A549 (cell line): ENCODE data around the gene GPR25. TPM values are rescaled to one million over a fixed set of nuclear protein-coding genes. Genes with fewer than 3 reads are reported as not detected.

Experiments used
- ATAC-seq, 2 experiments: fragments of 200-7000 bp in 1 of 2; fragments of >200 bp in 1 of 2; cut with Nextera tagmentation in 1 of 2; cut with Tn5 transposase in 1 of 2; 3 replicates each; pipeline versions ENCODE4 v1.8.0 to v1.9.1; 2018 to 2020; ENCODE audit warnings: mild to moderate bottlenecking in 1 of 2, moderate library complexity in 1 of 2
- CTCF ChIA-PET: fragments of 300-600 bp; sonication (Branson Sonifier 250); formaldehyde crosslinking; extraction: SDS; loops from one replicate; lab custom pipeline; 2021; ENCODE audit warnings: antibody characterized with exemption, inconsistent platforms; lab: Yijun Ruan, JAX
- POLR2A ChIA-PET: fragments of 350-600 bp; formaldehyde crosslinking; extraction: SDS; loops from one replicate; lab custom pipeline; 2021; ENCODE audit warnings: antibody characterized with exemption, inconsistent platforms; lab: Yijun Ruan, JAX
- DNase-seq, 2 experiments: peaks; one replicate each; pipeline versions ENCODE4 v3.0.0 to v3.0.0-alpha.2; 2011 to 2016; ENCODE audit warnings: low read depth in 1 of 2, low spot score in 1 of 2
- FAIRE-seq: peaks from 2 replicates; lab custom pipeline; 2011; peaks lifted over from hg19 to GRCh38; lab: Jason Lieb, UNC
- H3K27ac ChIP-seq, 2 experiments: fragments of >200 bp; sonication (Bioruptor Twin); formaldehyde crosslinking; 3 replicates each; pipeline ENCODE4 v1.5.1; 2016 to 2017
- H3K4me1 ChIP-seq: fragments of >200 bp; sonication (Bioruptor Twin); formaldehyde crosslinking; 3 replicates; pipeline ENCODE4 v1.6.1; 2016
- H3K4me2 ChIP-seq: fragments of >200 bp; sonication (Bioruptor Twin); formaldehyde crosslinking; 3 replicates; pipeline ENCODE4 v1.6.1; 2016
- H3K4me3 ChIP-seq: fragments of >200 bp; sonication (Bioruptor Twin); formaldehyde crosslinking; 3 replicates; pipeline ENCODE4 v1.5.1; 2016
- H3K9me3 ChIP-seq: fragments of >200 bp; sonication (Bioruptor Twin); formaldehyde crosslinking; 3 replicates; pipeline ENCODE4 v1.6.1; 2016
- BCL3 ChIP-seq: fragments of >200 bp; sonication (Bioruptor Twin); formaldehyde crosslinking; IDR thresholded peaks from 3 replicates; pipeline ENCODE4 v1.6.1; 2016
- BHLHE40 ChIP-seq: IDR thresholded peaks from 2 replicates; pipeline ENCODE4 v1.6.1; 2012; ENCODE audit warnings: low read depth, low read length, inconsistent platforms
- CBX8 ChIP-seq: fragments of 200-600 bp; sonication (generic); IDR thresholded peaks from 2 replicates; pipeline ENCODE4 v1.6.1; 2016
- EP300 ChIP-seq, 2 experiments: fragments of >200 bp; sonication (Bioruptor Twin); formaldehyde crosslinking; IDR thresholded peaks; 2 replicates in 1 of 2; 3 replicates in 1 of 2; pipeline ENCODE4 v1.6.1; 2016 to 2017
- ESRRA ChIP-seq: fragments of 150-350 bp; IDR thresholded peaks from 2 replicates; pipeline ENCODE4 v1.6.1; 2014; ENCODE audit warnings: mild to moderate bottlenecking, low read length, borderline replicate concordance
- FOSL2 ChIP-seq, 2 experiments: fragments of 450-650 bp in 1 of 2; fragments of >200 bp in 1 of 2; sonication (Bioruptor Twin) in 1 of 2; formaldehyde crosslinking; IDR thresholded peaks; 2 replicates each; pipeline versions ENCODE4 v1.5.0 to v1.6.1; 2016 to 2020; ENCODE audit warnings: mild to moderate bottlenecking in 1 of 2, moderate library complexity in 1 of 2
- GATA3 ChIP-seq: IDR thresholded peaks from 2 replicates; pipeline ENCODE4 v1.6.1; 2012; ENCODE audit warnings: borderline replicate concordance
- HDAC2 ChIP-seq: fragments of 200-600 bp; sonication (generic); IDR thresholded peaks from 2 replicates; pipeline ENCODE4 v1.6.1; 2016
- HOXB5 ChIP-seq: fragments of 250-450 bp; sonication (Bioruptor Pico); IDR thresholded peaks from 2 replicates; pipeline ENCODE4 v1.5.0; 2020; ENCODE audit warnings: mild to moderate bottlenecking, moderate library complexity
- JUN ChIP-seq, 2 experiments: fragments of >200 bp; sonication (Bioruptor Twin); formaldehyde crosslinking; IDR thresholded peaks; 2 replicates in 1 of 2; 3 replicates in 1 of 2; pipeline ENCODE4 v1.6.1; 2016 to 2017
- KDM5A ChIP-seq: fragments of 200-600 bp; sonication (generic); IDR thresholded peaks from 2 replicates; pipeline ENCODE4 v1.6.1; 2016; ENCODE audit warnings: antibody characterized with exemption, mild to moderate bottlenecking
- MAFK ChIP-seq: fragments of 450-650 bp; IDR thresholded peaks from 2 replicates; pipeline ENCODE4 v1.6.1; 2014; ENCODE audit not compliant: partially characterized antibody
- MAZ ChIP-seq: fragments of 150-350 bp; IDR thresholded peaks from 2 replicates; pipeline ENCODE4 v1.6.1; 2014; ENCODE audit warnings: antibody characterized with exemption, low read depth, low read length, borderline replicate concordance
- MYC ChIP-seq: IDR thresholded peaks from 2 replicates; pipeline ENCODE4 v1.6.1; 2012; ENCODE audit warnings: mild to moderate bottlenecking, inconsistent platforms, low read length, improper control_type of control experiment, borderline replicate concordance
- NR3C1 ChIP-seq: fragments of >200 bp; sonication (Bioruptor Twin); formaldehyde crosslinking; IDR thresholded peaks from 3 replicates; pipeline ENCODE4 v1.6.1; 2017
- PBX3 ChIP-seq: IDR thresholded peaks from 2 replicates; pipeline ENCODE4 v1.6.1; 2012
- PHF8 ChIP-seq: fragments of 200-600 bp; sonication (generic); IDR thresholded peaks from 2 replicates; pipeline ENCODE4 v1.6.1; 2016; ENCODE audit warnings: low read depth, mild to moderate bottlenecking, antibody characterized with exemption, moderate library complexity, borderline replicate concordance
- POLR2A ChIP-seq: IDR thresholded peaks from 2 replicates; pipeline ENCODE4 v1.6.1; 2012; ENCODE audit warnings: mild to moderate bottlenecking, low read length
- RAD21 ChIP-seq, 2 experiments: fragments of >200 bp in 1 of 2; sonication (Bioruptor Twin) in 1 of 2; formaldehyde crosslinking in 1 of 2; IDR thresholded peaks in 1 of 2; conservative IDR thresholded peaks in 1 of 2; 2 replicates in 1 of 2; 3 replicates in 1 of 2; pipeline ENCODE4 v1.6.1; 2012 to 2018; ENCODE audit warnings: inconsistent platforms in 1 of 2
- RCOR1 ChIP-seq: fragments of 150-350 bp; IDR thresholded peaks from 2 replicates; pipeline ENCODE4 v1.6.1; 2014; ENCODE audit warnings: antibody characterized with exemption, low read length, low read depth
- RFX5 ChIP-seq: fragments of 450-650 bp; IDR thresholded peaks from 2 replicates; pipeline ENCODE4 v1.7.1; 2014; ENCODE audit warnings: antibody characterized with exemption, mild to moderate bottlenecking, moderate library complexity
- ZC3H11A ChIP-seq: fragments of 450-650 bp; IDR thresholded peaks from 2 replicates; pipeline ENCODE4 v1.6.1; 2014; ENCODE audit warnings: antibody characterized with exemption, mild to moderate bottlenecking
- ZNF302 ChIP-seq: fragments of 250-450 bp; sonication (Bioruptor Pico); IDR thresholded peaks from 2 replicates; pipeline ENCODE4 v1.9.0; 2021; ENCODE audit warnings: inconsistent platforms, mild to moderate bottlenecking, moderate library complexity
- ZSCAN20 ChIP-seq: fragments of 250-450 bp; sonication (Bioruptor Pico); IDR thresholded peaks from 2 replicates; pipeline ENCODE4 v1.8.0; 2022; ENCODE audit warnings: mild to moderate bottlenecking, moderate library complexity
- WGBS: methylation state at CpG from one replicate; pipeline ENCODE4 v1.1.6; 2017; ENCODE audit errors: missing lambda C conversion rate; 5-methylcytosine and 5-hydroxymethylcytosine counted together
- polyA plus RNA-seq, 4 experiments: library from polyadenylated mRNA; depleted of rRNA in 3 of 4; stranded (reverse); fragments of >200 nt; fragmentation: RNase III in 1 of 4; extraction: RNeasy Plus Mini Kit Qiagen cat#74134 plus additional on column Dnase treatment in 1 of 4; gene quantifications; 2 replicates in 3 of 4; 3 replicates in 1 of 4; pipeline ENCODE4 v1.2.3, GENCODE V29; 2011 to 2017
- TF ChIP-seq, protein P1 (sequence below): IDR thresholded peaks from 2 replicates; pipeline ENCODE4 v1.6.1; 2012; ENCODE audit warnings: low read depth, borderline replicate concordance
- TF ChIP-seq, protein P2 (sequence below): IDR thresholded peaks from 2 replicates; pipeline ENCODE4 v1.6.1; 2012
- TF ChIP-seq, protein P3 (sequence below): fragments of >200 bp; sonication (Bioruptor Twin); formaldehyde crosslinking; IDR thresholded peaks from 3 replicates; pipeline ENCODE4 v1.5.1; 2016

Gene GPR25
- polyA plus RNA-seq, 2 of the 4 experiments (the other 2 are of a cell fraction), result not detected

DNA sequence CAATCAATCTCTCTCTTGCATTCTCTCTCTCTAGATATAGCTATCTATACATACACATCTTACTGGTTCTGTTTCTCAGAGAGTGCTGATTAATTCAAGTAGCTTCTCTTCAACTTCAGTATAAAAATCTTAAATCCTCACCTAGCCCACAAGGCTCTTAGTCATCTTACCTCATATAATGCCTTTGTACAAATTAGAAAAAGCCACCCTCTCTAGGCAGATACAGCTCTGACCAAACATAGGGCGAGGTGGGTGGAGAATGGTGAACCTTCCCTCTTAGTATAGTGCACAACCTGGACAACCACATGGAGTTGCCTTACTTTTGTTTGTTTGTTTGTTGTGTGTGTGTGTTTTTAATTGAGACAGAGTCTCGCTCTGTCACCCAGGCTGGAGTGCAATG lies 16.8 kb downstream of the GPR25 start:
- Histone ChIP-seq H3K4me2 (no peak overlapping the region), H3K4me1 (peaks cover 36% of the 10 kb centered on the region)
- POLR2A ChIA-PET, result no interaction called here
- ATAC-seq (no peak), DNase-seq (no peak)
- TF ChIP-seq ZNF302 (CRISPR knock-in tag), result no peak
- TF ChIP-seq, protein P1, sequence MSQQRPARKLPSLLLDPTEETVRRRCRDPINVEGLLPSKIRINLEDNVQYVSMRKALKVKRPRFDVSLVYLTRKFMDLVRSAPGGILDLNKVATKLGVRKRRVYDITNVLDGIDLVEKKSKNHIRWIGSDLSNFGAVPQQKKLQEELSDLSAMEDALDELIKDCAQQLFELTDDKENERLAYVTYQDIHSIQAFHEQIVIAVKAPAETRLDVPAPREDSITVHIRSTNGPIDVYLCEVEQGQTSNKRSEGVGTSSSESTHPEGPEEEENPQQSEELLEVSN, result no peak
- TF ChIP-seq JUN (IDR thresholded peaks at IDR 0.05), result no peak
- TF ChIP-seq, all 56 proteins: peak for 0
- H3K4me3 ChIP-seq, result no peak overlapping the region
- FAIRE-seq, result no peak
- H3K9me3 ChIP-seq, result no peaks in the 10 kb centered on the region
- CTCF ChIA-PET, result interaction anchor here (0.8 to 5.8 kb wide), 10 partner anchors 11 to 224 kb away, joined by 3 to 57 read pairs (median 10); no protein-coding TSS in a partner anchor
- 100% methylated on average over 2 of the region's 2 CpGs for WGBS
- H3K27ac ChIP-seq, result peak overlapping the region in 1 of 2 experiments; percentile 100; a peak in 3 of 6 replicates

GRCh38 chr1:200890027-200890426 lies 17.2 kb downstream of the GPR25 start:
- ChIA-PET CTCF (interaction anchor here (0.9 to 5.8 kb wide), 23 partner anchors 10 to 229 kb away, joined by 3 to 57 read pairs (median 8); no protein-coding TSS in a partner anchor), POLR2A (no interaction called here)
- Histone ChIP-seq H3K4me3 (no peak overlapping the region), H3K4me1 (peaks cover 40% of the 10 kb centered on the region), H3K4me2 (peak overlapping the region; percentile 94; the same call in 2 of the 3 replicates), H3K9me3 (no peaks in the 10 kb centered on the region), H3K27ac (peak overlapping the region; percentile 100)
- FAIRE-seq (no peak), ATAC-seq (no peak), DNase-seq (no peak)
- 95% methylated on average over 15 of the region's 15 CpGs for WGBS
- TF ChIP-seq KDM5A, result no peak
- no peak for TF ChIP-seq ZC3H11A
- no peak for TF ChIP-seq ZSCAN20 (CRISPR knock-in tag)
- TF ChIP-seq, protein P2, sequence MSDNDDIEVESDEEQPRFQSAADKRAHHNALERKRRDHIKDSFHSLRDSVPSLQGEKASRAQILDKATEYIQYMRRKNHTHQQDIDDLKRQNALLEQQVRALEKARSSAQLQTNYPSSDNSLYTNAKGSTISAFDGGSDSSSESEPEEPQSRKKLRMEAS, result no peak
- no peak for TF ChIP-seq MAFK
- no peak for TF ChIP-seq HOXB5 (CRISPR knock-in tag)
- TF ChIP-seq RFX5, result no peak
- no peak for TF ChIP-seq PHF8
- no peak for TF ChIP-seq NR3C1
- no peak for TF ChIP-seq CBX8

DNA sequence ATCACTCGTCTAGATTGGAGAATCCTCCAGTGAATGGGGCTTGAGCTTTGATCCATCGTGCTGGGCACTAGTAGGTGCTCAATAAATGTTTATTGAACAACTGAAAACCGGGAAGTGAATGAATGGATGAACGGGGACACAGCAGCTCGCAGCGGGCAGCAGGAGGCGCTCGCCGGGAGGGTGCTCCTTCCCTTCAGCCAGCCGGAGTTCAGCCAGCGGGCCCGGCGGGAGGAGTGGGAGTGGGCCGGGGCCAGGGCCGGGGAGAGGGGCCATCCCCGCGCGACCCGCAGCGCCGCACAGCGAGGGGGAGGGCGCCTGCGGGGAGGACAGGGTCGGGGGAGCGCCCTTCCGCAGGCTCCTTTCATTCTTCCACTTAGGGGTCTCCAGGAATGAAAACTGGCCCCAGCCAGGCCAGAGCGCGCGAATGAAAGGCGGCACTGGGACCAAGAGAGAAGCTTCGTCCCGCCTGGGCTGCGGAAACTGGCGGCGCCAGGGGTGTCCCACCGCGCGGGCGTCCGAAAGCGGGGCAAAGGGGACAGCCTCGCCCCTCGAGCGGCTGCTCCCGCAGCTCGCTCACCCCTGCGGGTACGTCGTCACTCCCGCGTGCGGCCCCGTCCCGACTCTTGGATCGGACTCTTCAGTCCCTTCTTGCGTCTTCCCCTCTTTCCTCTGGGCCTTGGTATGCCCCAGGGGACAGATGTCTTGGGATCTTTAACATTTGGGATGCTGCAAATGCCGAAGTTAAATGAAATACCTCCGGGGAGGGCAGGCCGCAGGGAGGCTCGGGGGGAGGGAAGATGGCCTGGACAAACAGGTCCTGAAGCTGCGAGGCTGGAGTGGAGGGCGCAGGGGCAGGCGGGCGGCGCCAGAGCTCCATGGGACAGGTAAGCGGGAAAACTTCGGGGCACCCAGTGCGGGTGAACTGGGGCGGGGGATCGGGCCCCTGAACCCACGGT lies 18.3 kb downstream of the GPR25 start:
- POLR2A ChIA-PET, result interaction anchor here (0.6 to 1.7 kb wide), 6 partner anchors 12 to 904 kb away, joined by 3 to 6 read pairs (median 4); partner anchors contain the start of gene DDX59
- WGBS, result under 1% methylated on average over 36 of the region's 72 CpGs
- peaks cover 51% of the 10 kb centered on the region for H3K4me1 ChIP-seq
- FAIRE-seq, result peak; percentile 79
- peak overlapping the region; percentile 68 for H3K4me3 ChIP-seq
- ATAC-seq, result peak; percentile 49 to 68
- H3K27ac ChIP-seq, result peak overlapping the region; percentile 100
- CTCF ChIA-PET, result interaction anchor here (0.6 to 5.8 kb wide), 36 partner anchors 9 to 263 kb away, joined by 3 to 57 read pairs (median 5); no protein-coding TSS in a partner anchor
- H3K4me2 ChIP-seq, result peak overlapping the region; percentile 94
- peak; percentile 78 to 82 for DNase-seq
- H3K9me3 ChIP-seq, result no peaks in the 10 kb centered on the region
- TF ChIP-seq MAZ, result no peak
- TF ChIP-seq, protein P3, sequence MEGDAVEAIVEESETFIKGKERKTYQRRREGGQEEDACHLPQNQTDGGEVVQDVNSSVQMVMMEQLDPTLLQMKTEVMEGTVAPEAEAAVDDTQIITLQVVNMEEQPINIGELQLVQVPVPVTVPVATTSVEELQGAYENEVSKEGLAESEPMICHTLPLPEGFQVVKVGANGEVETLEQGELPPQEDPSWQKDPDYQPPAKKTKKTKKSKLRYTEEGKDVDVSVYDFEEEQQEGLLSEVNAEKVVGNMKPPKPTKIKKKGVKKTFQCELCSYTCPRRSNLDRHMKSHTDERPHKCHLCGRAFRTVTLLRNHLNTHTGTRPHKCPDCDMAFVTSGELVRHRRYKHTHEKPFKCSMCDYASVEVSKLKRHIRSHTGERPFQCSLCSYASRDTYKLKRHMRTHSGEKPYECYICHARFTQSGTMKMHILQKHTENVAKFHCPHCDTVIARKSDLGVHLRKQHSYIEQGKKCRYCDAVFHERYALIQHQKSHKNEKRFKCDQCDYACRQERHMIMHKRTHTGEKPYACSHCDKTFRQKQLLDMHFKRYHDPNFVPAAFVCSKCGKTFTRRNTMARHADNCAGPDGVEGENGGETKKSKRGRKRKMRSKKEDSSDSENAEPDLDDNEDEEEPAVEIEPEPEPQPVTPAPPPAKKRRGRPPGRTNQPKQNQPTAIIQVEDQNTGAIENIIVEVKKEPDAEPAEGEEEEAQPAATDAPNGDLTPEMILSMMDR, result peak; percentile 87
- peak; percentile 63 for TF ChIP-seq BHLHE40
- no peak for TF ChIP-seq MYC
- TF ChIP-seq FOSL2 (IDR thresholded peaks at IDR 0.05), result no peak
- TF ChIP-seq FOSL2 (CRISPR knock-in tag; IDR thresholded peaks at IDR 0.05), result no peak
- peak; percentile 45; the same call in 1 of the 2 replicates for TF ChIP-seq PHF8
- TF ChIP-seq MAFK, result no peak
- no peak for TF ChIP-seq HOXB5 (CRISPR knock-in tag)
- no peak for TF ChIP-seq RFX5
- 0 out of 2 replicates have a peak, but pooled peaks have one; percentile 58 for TF ChIP-seq RCOR1
- TF ChIP-seq EP300 (IDR thresholded peaks at IDR 0.05), result no peak
- TF ChIP-seq ESRRA, result 0 out of 2 replicates have a peak, but pooled peaks have one; percentile 4
- TF ChIP-seq BCL3, result peak; percentile 54; the same call in 2 of the 3 replicates
- 0 out of 2 replicates have a peak, but pooled peaks have one; percentile 33 for TF ChIP-seq PBX3
- peak; percentile 71 for TF ChIP-seq GATA3
- 0 out of 2 replicates have a peak, but pooled peaks have one; percentile 3 for TF ChIP-seq HDAC2
- TF ChIP-seq JUN (IDR thresholded peaks at IDR 0.05), result peak; percentile 47 to 87; a peak in 4 of 5 replicates
- TF ChIP-seq RAD21 (conservative IDR thresholded peaks at IDR 0.05 in 1 of 2, IDR thresholded peaks at IDR 0.05 in 1 of 2), result peak; percentile 61 to 77
- TF ChIP-seq POLR2A, result peak; percentile 43
